ENCODE results near the gene RPE65. TPM values are rescaled to one million over a fixed set of nuclear protein-coding genes. Genes with fewer than 3 reads are reported as not detected.

The RPE65 gene
- total RNA-seq, 2 experiments from 2014 or later = not detected

DNA sequence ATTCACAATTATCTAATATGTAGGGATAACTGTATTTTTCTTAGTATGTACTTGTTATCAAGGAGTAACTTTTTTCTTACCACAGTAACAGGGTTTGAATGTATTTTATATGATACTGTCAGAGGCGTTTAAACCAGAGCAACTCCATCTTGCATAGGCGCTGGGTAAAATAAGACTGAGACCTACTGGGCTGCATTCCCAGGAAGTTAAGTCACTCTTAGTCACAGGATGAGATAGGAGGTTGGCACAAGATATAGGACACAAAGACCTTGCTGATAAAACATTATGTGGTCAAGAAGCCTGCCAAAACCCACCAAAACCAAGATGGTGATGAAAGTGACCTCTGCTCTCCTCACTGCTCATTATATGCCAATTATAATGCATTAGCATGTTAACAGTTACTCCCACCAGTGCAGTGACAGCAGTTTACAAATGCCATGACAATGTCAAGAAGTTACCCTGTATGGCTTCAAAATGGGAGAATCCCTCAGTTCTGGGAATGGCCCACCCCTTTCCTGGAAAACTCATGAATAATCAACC lies 64.8 kb downstream of the RPE65 start:
- CTCF ChIA-PET = no interaction called here
- intact Hi-C loops (cut with micrococcal nuclease) = no loop called here
- H3K27ac Mint-ChIP-seq = no peak overlapping the region
- H3K9me3 Mint-ChIP-seq = no peaks in the 10 kb centered on the region
- POLR2A ChIA-PET = no interaction called here
- no peaks in the 10 kb centered on the region for H3K36me3 Mint-ChIP-seq (ENCODE audit: low read depth)
- TF ChIP-seq, protein P1, sequence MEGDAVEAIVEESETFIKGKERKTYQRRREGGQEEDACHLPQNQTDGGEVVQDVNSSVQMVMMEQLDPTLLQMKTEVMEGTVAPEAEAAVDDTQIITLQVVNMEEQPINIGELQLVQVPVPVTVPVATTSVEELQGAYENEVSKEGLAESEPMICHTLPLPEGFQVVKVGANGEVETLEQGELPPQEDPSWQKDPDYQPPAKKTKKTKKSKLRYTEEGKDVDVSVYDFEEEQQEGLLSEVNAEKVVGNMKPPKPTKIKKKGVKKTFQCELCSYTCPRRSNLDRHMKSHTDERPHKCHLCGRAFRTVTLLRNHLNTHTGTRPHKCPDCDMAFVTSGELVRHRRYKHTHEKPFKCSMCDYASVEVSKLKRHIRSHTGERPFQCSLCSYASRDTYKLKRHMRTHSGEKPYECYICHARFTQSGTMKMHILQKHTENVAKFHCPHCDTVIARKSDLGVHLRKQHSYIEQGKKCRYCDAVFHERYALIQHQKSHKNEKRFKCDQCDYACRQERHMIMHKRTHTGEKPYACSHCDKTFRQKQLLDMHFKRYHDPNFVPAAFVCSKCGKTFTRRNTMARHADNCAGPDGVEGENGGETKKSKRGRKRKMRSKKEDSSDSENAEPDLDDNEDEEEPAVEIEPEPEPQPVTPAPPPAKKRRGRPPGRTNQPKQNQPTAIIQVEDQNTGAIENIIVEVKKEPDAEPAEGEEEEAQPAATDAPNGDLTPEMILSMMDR (IDR thresholded peaks at IDR 0.05) = no peak
- peaks cover 2% of the 10 kb centered on the region for H3K27me3 Mint-ChIP-seq
- H3K4me1 Mint-ChIP-seq (ENCODE audit: low read depth) = no peaks in the 10 kb centered on the region
- ATAC-seq (no peak), DNase-seq (no peak)
- H3K4me3 Mint-ChIP-seq = no peak overlapping the region

DNA sequence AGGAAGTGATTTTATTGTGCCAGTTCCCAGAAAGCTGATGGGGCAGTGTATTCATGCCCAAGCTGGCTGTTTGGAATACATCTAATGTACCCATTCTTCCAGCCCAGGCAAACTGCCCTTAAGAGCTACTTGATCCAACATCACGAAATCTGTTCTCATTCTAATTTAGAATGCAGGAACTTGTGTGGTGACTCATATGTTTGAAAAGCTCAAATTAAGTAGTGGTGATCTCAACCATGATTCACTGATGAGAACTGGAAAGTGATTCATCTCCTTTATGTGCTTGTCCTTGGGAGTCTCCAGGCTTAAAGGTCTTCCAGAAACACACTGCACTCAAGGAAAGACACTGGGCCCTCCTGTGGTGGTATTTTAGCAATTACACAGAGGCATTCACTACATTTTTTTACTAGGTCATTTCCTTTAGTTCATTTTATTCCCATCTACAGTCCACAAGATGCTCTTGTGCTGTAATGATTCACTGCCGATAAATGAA lies 65.4 kb downstream of the RPE65 start:
- H3K4me3 Mint-ChIP-seq = no peak overlapping the region
- intact Hi-C loops (cut with micrococcal nuclease) = no loop called here
- ChIA-PET POLR2A (no interaction called here), CTCF (interaction anchor here (0.5 kb wide), 1 partner anchor 209 kb away, joined by 3 read pairs; no protein-coding TSS in a partner anchor)
- H3K9me3 Mint-ChIP-seq = no peaks in the 10 kb centered on the region
- H3K27me3 Mint-ChIP-seq = no peaks in the 10 kb centered on the region
- H3K4me1 Mint-ChIP-seq (ENCODE audit: low read depth) = no peaks in the 10 kb centered on the region
- ATAC-seq (peak; percentile 51), DNase-seq (no peak)
- no peaks in the 10 kb centered on the region for H3K36me3 Mint-ChIP-seq (ENCODE audit: low read depth)
- TF ChIP-seq, protein P1 (IDR thresholded peaks at IDR 0.05) = no peak
- no peak overlapping the region for H3K27ac Mint-ChIP-seq

DNA sequence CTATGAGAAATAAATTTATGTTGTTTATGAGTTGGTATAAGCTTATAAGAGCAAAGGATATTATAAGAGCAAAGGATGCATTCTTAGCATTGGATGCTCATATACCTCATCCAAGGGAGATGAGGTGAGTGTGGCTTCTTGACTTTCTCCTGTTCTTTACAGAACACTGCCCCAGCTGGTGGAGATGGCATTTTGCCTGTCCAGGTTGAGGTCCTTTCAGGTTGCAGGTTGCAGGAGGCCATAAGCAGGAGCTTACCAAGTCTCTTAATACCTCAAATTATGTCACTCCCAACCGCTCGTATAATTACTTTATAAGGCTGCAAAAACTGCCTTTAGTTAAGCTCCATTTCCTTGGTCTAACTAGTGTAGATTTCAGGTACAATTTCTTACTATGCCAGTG lies 66.7 kb downstream of the RPE65 start:
- H3K4me1 Mint-ChIP-seq (ENCODE audit: low read depth) = no peaks in the 10 kb centered on the region
- DNase-seq = no peak
- CTCF ChIA-PET = interaction anchor here (1.3 kb wide), 1 partner anchor 18 kb away, joined by 3 read pairs; no protein-coding TSS in a partner anchor
- no peaks in the 10 kb centered on the region for H3K27me3 Mint-ChIP-seq
- H3K9me3 Mint-ChIP-seq = no peaks in the 10 kb centered on the region
- TF ChIP-seq, protein P1 (IDR thresholded peaks at IDR 0.05) = no peak
- H3K36me3 Mint-ChIP-seq (ENCODE audit: low read depth) = no peaks in the 10 kb centered on the region
- POLR2A ChIA-PET = no interaction called here
- ATAC-seq = no peak
- H3K27ac Mint-ChIP-seq = no peak overlapping the region
- H3K4me3 Mint-ChIP-seq = no peak overlapping the region
- intact Hi-C loops (cut with micrococcal nuclease) = no loop called here

GRCh38 chr1:68379085-68379478 lies 70.7 kb downstream of the RPE65 start:
- no peak overlapping the region for H3K27ac Mint-ChIP-seq
- ATAC-seq (no peak), DNase-seq (no peak)
- TF ChIP-seq, protein P1 (IDR thresholded peaks at IDR 0.05) = no peak
- no peaks in the 10 kb centered on the region for H3K9me3 Mint-ChIP-seq
- no peaks in the 10 kb centered on the region for H3K36me3 Mint-ChIP-seq (ENCODE audit: low read depth)
- ChIA-PET CTCF (no interaction called here), POLR2A (no interaction called here)
- H3K27me3 Mint-ChIP-seq = no peaks in the 10 kb centered on the region
- H3K4me1 Mint-ChIP-seq (ENCODE audit: low read depth) = no peaks in the 10 kb centered on the region
- no peak overlapping the region for H3K4me3 Mint-ChIP-seq
- intact Hi-C loops (cut with micrococcal nuclease) = no loop called here

Other genes with a start within 250 kb of the RPE65 start
- gene WLS, start 217.4 kb downstream of the RPE65 start, total RNA-seq = not detected
- 10 to 100 TPM; 15.7 to 16.0 TPM for gene DEPDC1, start 47.1 kb upstream of the RPE65 start, total RNA-seq

All from activated CD8-positive, alpha-beta T cell treated with anti-CD3 and anti-CD28 coated beads for 36 hours (primary cell).